HepG2 (cell line): ENCODE results near the gene DPP6. TPM values are rescaled to one million over a fixed set of nuclear protein-coding genes. Genes with fewer than 3 reads are reported as not detected.

Source experiments
- ATAC-seq: fragments of 200-7000 bp; cut with Tn5 transposase; 3 replicates; pipeline ENCODE4 v1.9.1; 2020; ENCODE audit warnings: mild to moderate bottlenecking, moderate library complexity
- BruUV-seq: library from RNA; stranded (reverse); fragments of 400-500 nt; replicated peaks from 2 replicates; lab custom pipeline; 2021; lab: Mats Ljungman, UMichigan
- CTCF ChIA-PET: fragments of 300-600 bp; formaldehyde crosslinking; extraction: SDS; loops from one replicate; lab custom pipeline; 2021; ENCODE audit warnings: low total read pairs, inconsistent platforms, low intra/inter-chr PET ratio; lab: Yijun Ruan, JAX
- POLR2A ChIA-PET: fragments of 350-600 bp; sonication (Branson Sonifier 250); formaldehyde crosslinking; loops from one replicate; lab custom pipeline; 2020; ENCODE audit warnings: antibody characterized with exemption, inconsistent platforms; lab: Yijun Ruan, JAX
- DNase-seq: peaks from one replicate; pipeline ENCODE4 v3.0.0-alpha.2; 2015; ENCODE audit warnings: low spot score
- FAIRE-seq: peaks from 3 replicates; lab custom pipeline; 2011; peaks lifted over from hg19 to GRCh38; lab: Jason Lieb, UNC
- H2AFZ ChIP-seq: one replicate; pipeline ENCODE4 v1.6.1; 2011; ENCODE audit warnings: low read length, inconsistent platforms
- H3K27ac ChIP-seq: fragments of 300-600 bp; 3 replicates; pipeline ENCODE4 v1.8.0; 2011; ENCODE audit warnings: mixed run types, mild to moderate bottlenecking, mixed read lengths, low read length, inconsistent platforms; ENCODE audit not compliant: insufficient read depth; ENCODE audit errors: extremely low read length
- H3K27me3 ChIP-seq, 2 experiments: fragments of 200-600 bp in 1 of 2; 2 replicates in 1 of 2; 3 replicates in 1 of 2; pipeline versions ENCODE4 v1.6.0 to v1.8.0; 2011; ENCODE audit warnings: low read length in 2 of 2, mild to moderate bottlenecking in 2 of 2, moderate library complexity in 2 of 2, inconsistent platforms in 1 of 2; ENCODE audit not compliant: insufficient read depth in 2 of 2, control insufficient read depth in 1 of 2
- H3K36me3 ChIP-seq, 2 experiments: fragments of 200-600 bp in 1 of 2; replicated peaks in 1 of 2; 2 replicates in 1 of 2; 3 replicates in 1 of 2; pipeline versions ENCODE4 v1.5.1 to v1.8.0; 2011; ENCODE audit warnings: low read length in 2 of 2, inconsistent platforms in 1 of 2; ENCODE audit not compliant: insufficient read depth in 2 of 2, control insufficient read depth in 1 of 2
- H3K4me1 ChIP-seq: 2 replicates; pipeline ENCODE4 v1.5.1; 2012; ENCODE audit warnings: low read length, inconsistent platforms; ENCODE audit not compliant: insufficient read depth
- H3K4me2 ChIP-seq: 2 replicates; pipeline ENCODE4 v1.6.0; 2011; ENCODE audit warnings: low read depth, low read length, inconsistent platforms
- H3K4me3 ChIP-seq, 3 experiments: fragments of 200-600 bp in 1 of 3; sonication (generic), shearing (Covaris generic) in 1 of 3; replicated peaks in 1 of 3; 2 replicates each; pipeline ENCODE4 v1.5.1; 2011 to 2016; ENCODE audit warnings: low read length in 3 of 3, inconsistent platforms in 2 of 3, low read depth in 2 of 3, mild to moderate bottlenecking in 2 of 3, control low read depth in 1 of 3, mixed read lengths in 1 of 3; ENCODE audit not compliant: insufficient read depth in 1 of 3
- H3K79me2 ChIP-seq: one replicate; pipeline ENCODE4 v1.6.1; 2011; ENCODE audit warnings: low read length, inconsistent platforms; ENCODE audit not compliant: insufficient read depth
- H3K9ac ChIP-seq: 2 replicates; pipeline ENCODE4 v1.6.0; 2011; ENCODE audit warnings: mild to moderate bottlenecking, low read depth, low read length, inconsistent platforms; ENCODE audit not compliant: insufficient read depth
- H3K9me3 ChIP-seq: 2 replicates; pipeline ENCODE4 v1.5.1; 2012; ENCODE audit warnings: mild to moderate bottlenecking, low read length
- H4K20me1 ChIP-seq: 2 replicates; pipeline ENCODE4 v1.6.0; 2011; ENCODE audit warnings: inconsistent platforms, mild to moderate bottlenecking, low read length, moderate library complexity; ENCODE audit not compliant: insufficient read depth
- GATAD1 ChIP-seq: IDR thresholded peaks from 2 replicates; pipeline ENCODE4 v1.6.1; 2016; ENCODE audit warnings: missing genetic modification reagents, missing compliant biosample characterization
- KDM5B ChIP-seq: sonication (generic); formaldehyde crosslinking; IDR thresholded peaks from 2 replicates; pipeline ENCODE4 v1.4.0; 2020; ENCODE audit warnings: missing genetic modification reagents, mild to moderate bottlenecking, borderline replicate concordance
- KLF11 ChIP-seq: IDR thresholded peaks from 2 replicates; pipeline ENCODE4 v1.6.1; 2016; ENCODE audit warnings: missing compliant biosample characterization
- NFE2 ChIP-seq: sonication (generic); formaldehyde crosslinking; IDR thresholded peaks from 2 replicates; pipeline ENCODE4 v1.4.0; 2020; ENCODE audit warnings: missing genetic modification reagents
- PHF21A ChIP-seq: sonication (generic); formaldehyde crosslinking; IDR thresholded peaks from 2 replicates; pipeline ENCODE4 v1.5.0; 2020; ENCODE audit warnings: mild to moderate bottlenecking, missing genetic modification reagents
- POLR2AphosphoS2 ChIP-seq: IDR thresholded peaks from 2 replicates; pipeline ENCODE4 v1.6.1; 2011; ENCODE audit warnings: low read depth, low read length, improper control_type of control experiment
- TCF7 ChIP-seq: sonication (generic); IDR thresholded peaks from 2 replicates; pipeline ENCODE4 v1.6.1; 2016; ENCODE audit warnings: antibody characterized with exemption, low read depth
- TOPORS ChIP-seq: sonication (generic); formaldehyde crosslinking; IDR thresholded peaks from 2 replicates; pipeline ENCODE4 v1.8.0; 2023; ENCODE audit warnings: mild to moderate bottlenecking, missing genetic modification reagents
- ZFP36 ChIP-seq: fragments of 150-350 bp; IDR thresholded peaks from 2 replicates; pipeline ENCODE4 v1.6.1; 2018; ENCODE audit warnings: borderline replicate concordance, low read length, low read depth; ENCODE audit not compliant: partially characterized antibody
- ZNF234 ChIP-seq: sonication (generic); formaldehyde crosslinking; conservative IDR thresholded peaks from 2 replicates; pipeline ENCODE4 v1.5.1; 2020; ENCODE audit warnings: mild to moderate bottlenecking, missing genetic modification reagents
- ZNF317 ChIP-seq: sonication (generic); formaldehyde crosslinking; IDR thresholded peaks from 2 replicates; pipeline ENCODE4 v1.5.0; 2020; ENCODE audit warnings: mild to moderate bottlenecking, missing genetic modification reagents
- ZSCAN12 ChIP-seq: sonication (generic); formaldehyde crosslinking; IDR thresholded peaks from 2 replicates; pipeline ENCODE4 v1.9.0; 2021; ENCODE audit warnings: mild to moderate bottlenecking, missing genetic modification reagents
- WGBS: methylation state at CpG from one replicate; pipeline ENCODE4 v1.1.6; 2017; ENCODE audit warnings: low lambda C conversion rate; 5-methylcytosine and 5-hydroxymethylcytosine counted together
- in situ Hi-C: cut with HindIII; loops from 2 replicates; pipeline ENCODE4 v1.10.0; 2017; ENCODE audit warnings: low pct_unique_long_range_greater_than_20kb; ENCODE audit not compliant: extremely low pct_ligation_motif_present
- intact Hi-C: fragments of 100-400 bp; cut with micrococcal nuclease; formaldehyde crosslinking; loops from one replicate; pipeline ENCODE4 v1.10.0; 2022; ENCODE audit not compliant: unreplicated experiment
- polyA plus RNA-seq, 8 experiments: library from polyadenylated mRNA; depleted of rRNA in 3 of 8; stranded (reverse) in 7 of 8; unstranded in 1 of 8; fragments of >200 nt; fragmentation: Illumina TruSeq in 4 of 8; extraction: Trizol in 4 of 8; gene quantifications; 2 replicates each; pipeline versions ENCODE4 v1.2.1 to v1.2.3, GENCODE V29; 2011 to 2016; ENCODE audit warnings: low read depth in 4 of 8, missing spikeins in 1 of 8, mixed read lengths in 1 of 8; ENCODE audit not compliant: insufficient read depth in 1 of 8
- total RNA-seq, 5 experiments: library from RNA; depleted of rRNA; stranded (reverse); fragments of >200 nt; fragmentation: Illumina TruSeq; extraction: Trizol; gene quantifications; 2 replicates each; pipeline ENCODE4 v1.2.3, GENCODE V29; 2016; ENCODE audit warnings: low read depth in 1 of 5
- TF ChIP-seq, protein P1 (sequence below): IDR thresholded peaks from 2 replicates; pipeline ENCODE4 v1.6.1; 2016

The DPP6 gene
- total and polyA plus RNA-seq, 2 of the 13 experiments (the other 11 are each of a cell fraction or from before 2014, with no cell fraction given) = not detected

DNA sequence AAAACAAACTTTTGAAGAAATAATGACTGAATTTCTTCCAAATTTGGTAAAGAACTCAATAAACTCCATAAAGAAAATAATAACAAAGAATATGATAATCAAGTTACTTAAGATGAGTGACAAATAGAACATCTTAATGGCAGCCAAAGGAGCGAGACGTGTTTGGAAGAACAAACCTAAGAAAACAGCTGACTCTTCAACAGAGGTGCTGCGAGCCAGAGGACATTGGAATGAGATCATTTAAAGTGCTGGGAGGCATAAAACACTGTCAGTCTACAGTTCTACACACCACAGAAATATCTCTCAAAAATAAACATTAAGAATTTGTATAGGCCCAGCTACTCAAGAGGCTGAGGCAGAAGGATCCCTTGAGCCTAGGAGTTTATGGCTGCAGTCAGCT lies 507.3 kb downstream of the DPP6 start:
- no peak overlapping the region for H2AFZ ChIP-seq
- FAIRE-seq = no peak
- peak; percentile 84 for TF ChIP-seq ZNF317
- TF ChIP-seq ZNF234 (CRISPR knock-in tag) = no peak
- TF ChIP-seq, all 625 proteins: peak for 1
- Histone ChIP-seq H3K4me3 (no peak overlapping the region), H3K9me3 (no peaks in the 10 kb centered on the region), H3K79me2 (no peaks in the 10 kb centered on the region), H3K27ac (no peak overlapping the region), H3K4me2 (no peak overlapping the region), H3K27me3 (no peaks in the 10 kb centered on the region), H4K20me1 (no peaks in the 10 kb centered on the region), H3K36me3 (no peaks in the 10 kb centered on the region), H3K4me1 (no peaks in the 10 kb centered on the region), H3K9ac (no peak overlapping the region)
- ChIA-PET POLR2A (no interaction called here), CTCF (no interaction called here)
- no peak for ATAC-seq
- no TSS peak for BruUV-seq
- in situ Hi-C loops (no loop called here), intact Hi-C loops (no loop called here)
- 26% methylated on average over 3 of the region's 3 CpGs for WGBS
- DNase-seq = no peak

DNA sequence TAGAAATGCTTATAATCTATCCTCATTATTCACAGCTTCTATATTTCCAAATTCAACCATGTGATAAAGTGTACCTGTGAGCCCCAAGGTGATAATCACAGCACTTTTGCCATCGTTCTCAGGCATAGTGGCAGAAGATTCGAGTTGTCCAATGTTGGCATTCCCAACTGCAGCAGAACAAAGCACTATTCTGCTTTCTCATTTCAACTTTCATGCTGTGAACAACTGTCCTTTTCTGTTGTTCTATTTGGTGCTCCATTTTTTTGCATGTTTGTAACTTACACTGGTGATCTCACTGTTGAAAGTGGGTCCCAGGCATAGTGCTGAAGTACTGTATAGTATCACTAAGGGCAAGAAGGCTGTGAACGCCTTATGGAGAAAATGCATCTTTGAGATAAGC lies 512.5 kb downstream of the DPP6 start:
- no peak for FAIRE-seq
- Histone ChIP-seq H4K20me1 (no peaks in the 10 kb centered on the region), H3K27me3 (no peaks in the 10 kb centered on the region), H3K4me2 (no peak overlapping the region)
- in situ Hi-C loops = no loop called here
- WGBS = 0% methylated on average over 3 of the region's 3 CpGs
- TF ChIP-seq NFE2 (CRISPR knock-in tag) = no peak
- no peak for TF ChIP-seq PHF21A (CRISPR knock-in tag)
- no peak for TF ChIP-seq GATAD1 (CRISPR knock-in tag)
- TF ChIP-seq ZFP36 = no peak
- no peak for TF ChIP-seq KDM5B (CRISPR knock-in tag)
- TF ChIP-seq, protein P1, sequence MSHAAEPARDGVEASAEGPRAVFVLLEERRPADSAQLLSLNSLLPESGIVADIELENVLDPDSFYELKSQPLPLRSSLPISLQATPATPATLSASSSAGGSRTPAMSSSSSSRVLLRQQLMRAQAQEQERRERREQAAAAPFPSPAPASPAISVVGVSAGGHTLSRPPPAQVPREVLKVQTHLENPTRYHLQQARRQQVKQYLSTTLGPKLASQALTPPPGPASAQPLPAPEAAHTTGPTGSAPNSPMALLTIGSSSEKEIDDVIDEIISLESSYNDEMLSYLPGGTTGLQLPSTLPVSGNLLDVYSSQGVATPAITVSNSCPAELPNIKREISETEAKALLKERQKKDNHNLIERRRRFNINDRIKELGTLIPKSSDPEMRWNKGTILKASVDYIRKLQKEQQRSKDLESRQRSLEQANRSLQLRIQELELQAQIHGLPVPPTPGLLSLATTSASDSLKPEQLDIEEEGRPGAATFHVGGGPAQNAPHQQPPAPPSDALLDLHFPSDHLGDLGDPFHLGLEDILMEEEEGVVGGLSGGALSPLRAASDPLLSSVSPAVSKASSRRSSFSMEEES (CRISPR knock-in tag) = no peak
- TF ChIP-seq TCF7 = no peak
- TF ChIP-seq ZSCAN12 (CRISPR knock-in tag) = no peak
- no peak for TF ChIP-seq POLR2AphosphoS2
- TF ChIP-seq KLF11 (CRISPR knock-in tag) = no peak
- no peak for TF ChIP-seq TOPORS (CRISPR knock-in tag)
- TF ChIP-seq, all 625 proteins: peak for 0
- BruUV-seq = no TSS peak
- H3K79me2 ChIP-seq = no peaks in the 10 kb centered on the region
- DNase-seq = no peak
- no peak overlapping the region for H3K27ac ChIP-seq
- no peaks in the 10 kb centered on the region for H3K36me3 ChIP-seq
- ATAC-seq = no peak
- no peaks in the 10 kb centered on the region for H3K9me3 ChIP-seq
- H3K4me1 ChIP-seq = no peaks in the 10 kb centered on the region
- ChIA-PET CTCF (no interaction called here), POLR2A (no interaction called here)
- intact Hi-C loops = no loop called here
- H3K4me3 ChIP-seq = no peak overlapping the region
- H2AFZ ChIP-seq = no peak overlapping the region
- no peak overlapping the region for H3K9ac ChIP-seq
